ENCODE data around the gene GLRX2.
A peak's percentile ranks its signal among the peaks of the same experiment; 100 is the strongest.

The GLRX2 gene

DNA sequence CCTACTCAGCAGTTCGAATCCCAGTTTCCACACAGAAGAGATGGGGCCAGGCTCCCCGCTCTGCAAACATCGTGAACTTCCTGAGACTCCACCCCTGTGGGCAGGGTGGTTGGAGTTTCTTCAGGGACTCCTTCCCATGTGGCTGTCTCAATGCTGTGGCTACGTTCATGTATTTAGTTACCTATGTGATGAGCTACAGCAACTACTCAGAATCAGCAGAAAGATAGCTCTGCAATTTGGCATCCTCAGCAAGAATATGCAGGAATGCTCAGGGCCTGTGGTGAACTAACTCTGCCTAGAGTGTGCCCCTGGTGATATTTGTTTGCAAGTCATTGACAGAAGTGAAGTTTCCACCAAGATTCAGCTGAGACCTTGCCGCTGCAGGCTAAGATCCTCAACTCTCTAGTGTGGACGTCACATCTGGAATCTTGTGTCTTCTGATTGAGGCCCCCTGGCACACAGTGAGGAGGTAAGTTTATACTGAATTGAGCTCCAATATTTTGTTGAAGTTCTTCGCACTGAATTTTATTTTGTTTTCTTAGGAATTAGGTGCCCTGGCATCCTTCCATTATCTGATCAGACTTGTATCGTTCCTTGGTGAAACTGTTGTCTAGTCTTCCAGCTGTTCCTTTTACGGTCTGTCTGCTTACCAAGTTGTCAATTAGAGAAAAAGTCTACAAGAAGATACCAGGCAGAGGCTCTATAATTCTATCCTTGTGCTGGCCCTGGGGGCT, 8.2 kb upstream of the GLRX2 start:
- DNase-seq (ENCODE audit: low spot score), result no peak

GRCh38 chr1:193111641-193112090, 6.5 kb upstream of the GLRX2 start:
- no peak for DNase-seq (ENCODE audit: low spot score)

DNA sequence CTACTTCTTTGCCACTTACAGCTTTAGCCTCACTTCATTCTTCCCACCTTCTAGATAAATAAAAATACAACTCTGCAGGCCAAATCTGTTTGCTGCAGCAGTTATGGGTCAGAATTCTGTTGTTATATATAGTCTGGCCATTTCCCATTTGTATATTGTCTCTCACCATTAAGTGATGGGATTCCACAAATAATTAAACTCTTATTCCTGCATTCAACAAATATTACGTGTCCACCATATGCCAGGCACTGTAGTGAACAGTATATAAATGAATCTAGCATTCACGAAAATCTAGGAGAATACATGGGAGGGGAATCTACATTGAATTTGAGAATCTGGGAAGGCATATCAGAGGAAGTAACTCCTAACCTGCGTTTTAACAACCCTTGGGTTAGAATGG, 5.7 kb upstream of the GLRX2 start:
- DNase-seq (ENCODE audit: low spot score), result no peak

- DNase-seq (ENCODE audit: low spot score), result no peak
Measured at GRCh38 chr1:193110246-193110645, 5.0 kb upstream of the GLRX2 start.

DNA sequence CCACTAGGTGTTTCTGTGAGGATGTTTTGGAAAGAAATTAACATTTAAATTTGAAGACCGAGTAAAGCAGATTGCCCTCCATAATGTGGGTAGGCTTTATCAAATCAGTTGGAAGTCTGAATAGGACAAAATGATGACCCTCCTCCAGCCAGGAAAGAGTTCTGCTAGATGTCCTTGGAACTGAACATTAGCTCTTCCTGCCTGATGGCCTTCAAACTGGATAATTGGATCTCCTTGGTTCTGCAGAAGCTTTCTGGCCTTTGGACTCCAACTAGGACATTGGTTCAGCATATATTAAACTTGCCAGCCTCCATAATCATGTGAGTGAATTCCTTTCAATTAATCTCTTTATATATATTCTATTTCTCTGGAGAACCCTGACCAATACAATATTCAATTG, 4.4 kb upstream of the GLRX2 start:
- no peak for DNase-seq (ENCODE audit: low spot score)

- DNase-seq (ENCODE audit: low spot score), result no peak
Measured at GRCh38 chr1:193108471-193108870, 3.3 kb upstream of the GLRX2 start.

DNA sequence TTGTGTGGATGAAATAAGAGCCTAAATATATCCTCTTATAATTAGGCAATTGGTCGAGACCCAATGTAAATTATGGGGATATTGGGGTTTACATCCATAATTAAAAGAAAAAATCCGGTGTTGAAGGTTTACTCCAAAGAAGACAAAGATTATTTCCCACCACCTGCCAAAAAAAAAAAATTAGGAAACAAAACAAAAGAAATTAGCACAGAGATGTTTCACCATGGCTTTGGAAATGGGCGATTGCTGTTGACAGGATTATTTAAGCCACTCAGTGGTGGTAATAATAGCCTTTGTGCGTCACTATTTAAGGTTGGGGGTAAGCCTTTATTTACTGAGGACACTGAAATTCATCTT, 585 bp upstream of the GLRX2 start:
- no peak for DNase-seq (ENCODE audit: low spot score)

DNA sequence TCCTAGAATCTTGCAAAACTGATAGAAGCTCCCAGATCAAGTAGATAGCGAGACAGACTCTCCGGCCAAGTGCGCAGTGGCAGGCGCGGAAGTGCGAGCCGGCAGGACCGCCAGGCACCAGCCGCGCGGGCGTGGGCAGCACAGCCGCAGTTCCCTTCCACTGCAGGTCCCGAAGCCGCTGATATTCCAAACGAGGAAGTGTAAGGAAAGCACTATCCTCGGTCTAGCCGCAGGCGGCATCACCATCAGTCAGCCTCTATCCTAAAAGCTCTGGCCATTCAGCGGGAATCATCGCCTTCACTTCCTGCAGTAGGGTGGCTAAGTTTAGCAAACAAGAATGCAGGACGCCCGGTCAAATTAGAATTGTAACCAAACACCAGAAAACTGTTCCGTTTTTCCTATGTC, 710 bp downstream of the GLRX2 start:
- peak; percentile 45 for DNase-seq (ENCODE audit: low spot score)

DNA sequence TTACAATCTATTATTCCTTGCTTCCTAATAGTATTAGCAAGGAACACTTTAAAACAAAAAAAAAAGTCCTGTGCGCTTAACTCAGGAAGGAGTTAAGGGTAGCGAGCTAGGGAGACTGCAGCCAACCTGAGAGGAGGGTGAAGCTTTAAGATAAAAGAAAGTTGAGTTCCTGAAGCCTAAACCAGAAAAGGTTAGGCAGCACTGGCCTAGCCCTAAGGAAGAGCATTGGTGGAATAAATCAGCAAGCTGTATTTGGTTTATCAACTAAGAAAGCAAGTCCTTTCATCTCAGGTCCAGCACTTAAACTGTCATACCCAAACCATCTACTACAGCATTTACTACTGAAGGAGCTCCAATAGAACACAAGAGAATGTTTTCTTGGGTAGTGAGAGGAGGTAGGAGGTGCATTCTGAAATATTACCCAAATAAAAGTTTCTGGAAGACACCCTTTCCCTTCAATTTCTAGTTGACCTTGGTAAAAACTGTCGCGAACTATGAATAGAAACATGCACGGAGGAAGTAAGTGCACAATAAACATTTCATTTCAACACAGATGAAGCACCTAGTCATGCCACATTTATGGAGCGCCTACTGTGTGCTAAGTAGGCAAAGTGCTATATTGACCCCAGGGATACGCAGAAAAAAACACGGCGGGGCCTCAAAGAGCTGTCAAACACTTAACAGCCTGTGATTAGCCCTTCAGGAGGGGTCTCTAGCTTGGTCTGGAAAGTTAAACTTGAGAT, 1.3 kb downstream of the GLRX2 start:
- no peak for DNase-seq (ENCODE audit: low spot score)

DNA sequence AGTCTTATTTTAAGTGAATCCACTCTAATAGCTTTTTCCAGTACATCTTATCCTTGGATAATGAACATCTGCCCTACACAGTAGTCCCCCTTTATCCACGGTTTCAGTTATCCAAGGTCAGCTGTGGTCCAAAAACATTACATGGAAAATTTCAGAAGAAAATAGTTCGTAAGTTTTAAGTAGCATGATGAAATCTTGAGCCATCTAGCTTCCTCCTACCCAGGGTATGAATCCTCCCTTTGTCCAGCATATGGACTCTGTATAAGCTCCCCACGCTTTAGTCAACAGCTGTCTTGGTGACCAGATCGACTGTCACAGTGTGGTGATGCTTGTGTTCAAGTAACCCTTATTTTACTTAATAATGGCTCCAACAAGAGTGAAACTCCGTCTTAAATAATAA, 2.6 kb downstream of the GLRX2 start:
- no peak for DNase-seq (ENCODE audit: low spot score)

DNA sequence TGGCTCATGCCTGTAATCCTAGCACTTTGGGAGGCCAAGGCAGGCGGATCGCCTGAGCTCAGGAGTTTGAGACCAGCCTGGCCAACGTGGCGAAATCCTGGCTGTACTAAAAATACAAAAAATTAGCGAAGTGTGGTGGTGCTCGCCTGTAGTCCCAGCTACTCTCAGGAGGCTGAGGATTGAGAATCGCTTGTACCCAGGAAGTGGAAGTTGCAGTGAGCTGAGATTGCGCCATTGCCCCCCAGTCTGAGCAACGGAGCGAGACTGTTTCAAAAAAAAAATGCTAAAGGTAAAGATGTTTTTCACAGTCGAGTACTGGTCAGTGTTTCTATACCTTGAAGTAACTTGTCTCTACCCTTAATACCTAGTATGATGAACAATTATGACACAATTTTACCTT, 11.1 kb downstream of the GLRX2 start:
- DNase-seq (ENCODE audit: low spot score), result no peak

DNA sequence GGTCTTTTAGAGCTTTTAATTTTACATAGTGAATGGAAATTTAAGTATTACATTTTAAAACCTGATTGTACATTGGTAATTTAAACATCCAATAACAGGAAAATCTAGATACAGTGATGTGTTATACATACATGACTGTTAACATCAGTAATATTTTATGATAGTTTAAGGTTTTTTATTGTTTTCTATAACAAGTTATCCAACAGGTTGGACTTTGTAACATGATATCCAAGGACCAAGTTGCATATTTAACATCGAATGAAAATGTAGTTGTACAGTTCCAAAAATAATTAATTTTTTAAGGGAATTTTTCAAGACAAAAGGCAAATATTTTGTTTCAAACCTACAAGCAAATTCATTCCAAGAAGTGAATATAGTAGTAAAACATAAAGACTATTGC, 14.3 kb downstream of the GLRX2 start:
- DNase-seq (ENCODE audit: low spot score), result no peak

DNA sequence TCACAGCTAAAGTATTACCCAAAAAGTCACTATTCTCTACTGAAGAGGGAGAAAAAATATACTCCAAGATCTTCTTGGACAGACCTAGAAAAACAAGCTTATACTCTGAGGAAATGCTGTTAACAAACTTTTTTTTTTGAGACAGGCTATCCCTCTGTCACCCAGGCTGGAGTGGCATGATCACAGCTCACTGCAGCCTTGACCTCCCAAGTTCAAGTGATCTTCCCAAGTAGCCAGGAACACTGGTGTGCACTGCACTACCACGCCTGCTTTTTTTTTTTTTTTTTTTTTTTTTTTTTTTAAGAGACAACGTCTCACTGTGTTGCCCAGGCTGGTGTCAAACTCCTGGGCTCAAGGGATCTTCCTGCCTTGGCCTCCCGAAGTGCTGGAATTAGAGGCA, 17.3 kb downstream of the GLRX2 start:
- DNase-seq (ENCODE audit: low spot score), result no peak

- DNase-seq (ENCODE audit: low spot score), result no peak
Measured at GRCh38 chr1:193086342-193086741, 18.9 kb downstream of the GLRX2 start.

DNA sequence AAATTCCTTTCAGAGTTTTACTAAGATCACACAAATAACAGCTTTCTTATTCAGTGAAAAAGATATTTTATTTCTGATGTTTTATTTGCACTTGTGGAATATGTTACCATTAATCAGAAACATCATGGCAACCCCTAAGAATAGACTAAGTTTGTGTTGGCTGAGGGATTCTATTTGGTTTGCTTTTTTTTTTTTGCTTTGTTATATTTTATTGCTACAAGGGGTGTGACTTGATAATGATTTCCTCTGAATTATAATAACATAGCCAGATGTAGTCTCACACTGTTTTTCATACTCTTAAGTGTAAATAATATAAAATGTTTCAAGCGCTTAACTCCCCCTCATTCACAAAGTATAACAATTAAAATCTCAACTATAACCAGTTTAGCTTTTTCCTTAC, 20.0 kb downstream of the GLRX2 start:
- no peak for DNase-seq (ENCODE audit: low spot score)

- no peak for DNase-seq (ENCODE audit: low spot score)
Measured at GRCh38 chr1:193083365-193084088, 21.7 kb downstream of the GLRX2 start.

- no peak for DNase-seq (ENCODE audit: low spot score)
Measured at GRCh38 chr1:193079187-193079586, 26.0 kb downstream of the GLRX2 start.

GRCh38 chr1:193077991-193078390, 27.2 kb downstream of the GLRX2 start:
- DNase-seq (ENCODE audit: low spot score), result no peak

- DNase-seq (ENCODE audit: low spot score), result no peak
Measured at GRCh38 chr1:193070942-193071341, 34.3 kb downstream of the GLRX2 start.

DNA sequence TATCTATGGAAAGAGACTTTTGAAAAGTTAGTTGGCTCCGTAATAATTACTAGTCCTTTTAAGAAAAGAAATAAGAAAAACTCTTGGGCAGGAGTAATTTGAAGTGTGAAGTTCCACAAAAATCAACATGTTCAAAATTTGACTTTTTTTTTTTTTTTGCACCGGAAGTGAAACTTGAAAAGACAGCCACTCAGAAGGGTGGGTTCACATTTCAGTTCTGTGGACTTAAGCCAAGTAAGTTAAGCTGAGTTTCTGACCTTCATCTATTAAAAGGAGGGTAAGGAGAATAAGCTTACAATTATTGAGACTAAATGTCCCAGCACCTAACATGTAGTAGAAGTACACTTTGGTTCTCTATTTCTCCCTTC, 34.8 kb downstream of the GLRX2 start:
- no peak for DNase-seq (ENCODE audit: low spot score)

DNA sequence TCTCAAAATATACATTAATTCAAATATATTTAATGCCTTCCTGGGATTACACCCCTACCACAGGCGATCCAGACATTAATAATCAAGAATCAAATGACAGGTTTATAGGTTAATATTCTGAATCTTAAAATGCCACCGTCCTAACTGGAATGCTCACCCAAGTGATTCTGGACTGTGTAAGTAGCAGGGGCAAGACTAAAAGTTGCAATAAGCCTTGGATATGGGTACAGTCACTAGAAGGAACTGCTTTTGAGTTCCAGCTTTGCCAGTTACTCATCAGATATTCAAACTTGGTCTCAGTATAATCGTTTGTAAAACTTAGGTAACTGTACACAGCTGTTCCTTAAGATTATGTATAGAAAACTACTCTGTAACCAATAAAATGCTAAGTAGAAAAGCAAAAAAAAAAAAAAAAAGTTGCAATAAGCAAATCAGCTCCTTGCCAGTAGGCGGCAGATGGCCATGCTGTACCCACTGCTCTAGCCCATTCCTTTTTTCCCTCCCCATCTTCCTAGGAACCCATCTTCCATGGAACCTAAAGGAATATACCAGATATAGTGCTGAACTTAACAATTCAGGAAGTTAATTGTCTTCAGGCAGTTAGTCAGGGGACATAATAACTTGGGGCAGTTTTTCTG, 35.3 kb downstream of the GLRX2 start:
- DNase-seq (ENCODE audit: low spot score), result no peak

DNA sequence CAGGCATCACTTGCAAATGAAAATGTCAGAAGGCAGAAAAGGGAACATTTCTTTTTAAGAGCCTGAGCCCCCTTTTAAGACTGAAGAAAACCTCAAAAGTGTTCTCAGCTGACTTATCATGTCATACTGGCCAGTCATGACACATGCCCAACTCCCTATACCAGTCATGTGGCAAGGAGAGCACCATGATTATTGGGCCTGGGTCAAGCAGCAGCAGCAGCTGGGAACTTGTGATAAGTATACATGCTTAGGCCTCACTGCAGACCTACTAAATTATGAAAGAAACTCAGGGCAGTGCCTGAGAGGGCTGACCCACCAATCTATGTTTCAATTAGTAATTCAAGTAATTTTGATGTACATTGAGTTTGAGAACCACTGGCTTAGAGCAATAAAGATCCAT, 37.2 kb downstream of the GLRX2 start:
- DNase-seq (ENCODE audit: low spot score), result no peak
